Left ventricle myocardium inferior (tissue), 1 donor: ENCODE results near the gene IFT43. TPM values are rescaled to one million over a fixed set of nuclear protein-coding genes. Genes with fewer than 3 reads are reported as not detected.
A peak's percentile ranks its signal among the peaks of the same experiment; 100 is the strongest.

ENCODE experiments used
- DNase-seq: peaks from one replicate; pipeline ENCODE4 v3.0.0-alpha.2; 2020
- H3K27ac ChIP-seq: fragments of 200-600 bp; replicated peaks from 2 replicates; pipeline ENCODE4 v1.8.0; 2021
- H3K27me3 ChIP-seq: fragments of 200-600 bp; 2 replicates; pipeline ENCODE4 v1.8.0; 2021; ENCODE audit warnings: low read depth
- H3K36me3 ChIP-seq: fragments of 200-600 bp; 2 replicates; pipeline ENCODE4 v1.8.0; 2021
- H3K4me1 ChIP-seq: fragments of 200-600 bp; 2 replicates; pipeline ENCODE4 v1.8.0; 2021
- H3K4me3 ChIP-seq: fragments of 200-600 bp; 2 replicates; pipeline ENCODE4 v1.8.0; 2021; ENCODE audit warnings: mild to moderate bottlenecking, moderate library complexity
- H3K9me3 ChIP-seq: fragments of 200-600 bp; replicated peaks from 2 replicates; pipeline ENCODE4 v1.8.0; 2021
- intact Hi-C: fragments of 100-400 bp; cut with micrococcal nuclease; formaldehyde crosslinking; loops from one replicate; pipeline ENCODE4 v1.11.0; 2022
- total RNA-seq: library from RNA; stranded (reverse); fragmentation: NEBNext Ultra II Directional; extraction: Animal tissue kit (Norgen Biotek cat#: 25700); gene quantifications from one replicate; pipeline ENCODE4 v1.2.1, GENCODE V29; 2021
- TF ChIP-seq, protein P1 (sequence below): fragments of 200-600 bp; IDR thresholded peaks from 2 replicates; pipeline ENCODE4 v1.8.0; 2021; ENCODE audit warnings: antibody characterized with exemption, mild to moderate bottlenecking, borderline replicate concordance
- donor health status: DM: no; HTN: yes; CAD: no; lungs with severe emphysema.

Gene IFT43
- total RNA-seq, 1 donor from 2014 or later, result 29.8 TPM

DNA sequence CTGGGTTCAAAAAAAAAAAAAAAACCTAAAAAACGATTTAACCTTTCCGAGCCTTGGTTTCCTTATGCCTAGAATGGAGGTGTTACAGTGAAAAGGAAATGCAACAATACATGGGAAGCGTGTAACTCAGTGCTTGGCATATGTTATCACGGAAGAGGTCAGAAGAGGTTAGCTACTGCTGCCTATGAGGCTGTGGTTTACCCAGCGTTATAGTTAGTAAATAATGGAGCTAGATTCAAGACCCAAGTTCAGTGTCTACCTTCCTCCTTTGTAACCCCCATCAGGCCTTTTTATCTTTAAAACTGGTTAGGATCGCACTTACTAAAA, 839 bp downstream of the IFT43 start:
- TF ChIP-seq, protein P1, sequence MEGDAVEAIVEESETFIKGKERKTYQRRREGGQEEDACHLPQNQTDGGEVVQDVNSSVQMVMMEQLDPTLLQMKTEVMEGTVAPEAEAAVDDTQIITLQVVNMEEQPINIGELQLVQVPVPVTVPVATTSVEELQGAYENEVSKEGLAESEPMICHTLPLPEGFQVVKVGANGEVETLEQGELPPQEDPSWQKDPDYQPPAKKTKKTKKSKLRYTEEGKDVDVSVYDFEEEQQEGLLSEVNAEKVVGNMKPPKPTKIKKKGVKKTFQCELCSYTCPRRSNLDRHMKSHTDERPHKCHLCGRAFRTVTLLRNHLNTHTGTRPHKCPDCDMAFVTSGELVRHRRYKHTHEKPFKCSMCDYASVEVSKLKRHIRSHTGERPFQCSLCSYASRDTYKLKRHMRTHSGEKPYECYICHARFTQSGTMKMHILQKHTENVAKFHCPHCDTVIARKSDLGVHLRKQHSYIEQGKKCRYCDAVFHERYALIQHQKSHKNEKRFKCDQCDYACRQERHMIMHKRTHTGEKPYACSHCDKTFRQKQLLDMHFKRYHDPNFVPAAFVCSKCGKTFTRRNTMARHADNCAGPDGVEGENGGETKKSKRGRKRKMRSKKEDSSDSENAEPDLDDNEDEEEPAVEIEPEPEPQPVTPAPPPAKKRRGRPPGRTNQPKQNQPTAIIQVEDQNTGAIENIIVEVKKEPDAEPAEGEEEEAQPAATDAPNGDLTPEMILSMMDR, result no peak
- Histone ChIP-seq H3K4me3 (peak overlapping the region; percentile 90), H3K4me1 (peaks cover 64% of the 10 kb centered on the region), H3K27me3 (no peaks in the 10 kb centered on the region), H3K36me3 (peaks cover 5% of the 10 kb centered on the region), H3K27ac (peak overlapping the region; percentile 95), H3K9me3 (no peaks in the 10 kb centered on the region)
- intact Hi-C loops, result loop anchor here (10.0 kb wide), 1 partner anchor 272 kb away; no protein-coding TSS in a partner anchor
- no peak for DNase-seq

DNA sequence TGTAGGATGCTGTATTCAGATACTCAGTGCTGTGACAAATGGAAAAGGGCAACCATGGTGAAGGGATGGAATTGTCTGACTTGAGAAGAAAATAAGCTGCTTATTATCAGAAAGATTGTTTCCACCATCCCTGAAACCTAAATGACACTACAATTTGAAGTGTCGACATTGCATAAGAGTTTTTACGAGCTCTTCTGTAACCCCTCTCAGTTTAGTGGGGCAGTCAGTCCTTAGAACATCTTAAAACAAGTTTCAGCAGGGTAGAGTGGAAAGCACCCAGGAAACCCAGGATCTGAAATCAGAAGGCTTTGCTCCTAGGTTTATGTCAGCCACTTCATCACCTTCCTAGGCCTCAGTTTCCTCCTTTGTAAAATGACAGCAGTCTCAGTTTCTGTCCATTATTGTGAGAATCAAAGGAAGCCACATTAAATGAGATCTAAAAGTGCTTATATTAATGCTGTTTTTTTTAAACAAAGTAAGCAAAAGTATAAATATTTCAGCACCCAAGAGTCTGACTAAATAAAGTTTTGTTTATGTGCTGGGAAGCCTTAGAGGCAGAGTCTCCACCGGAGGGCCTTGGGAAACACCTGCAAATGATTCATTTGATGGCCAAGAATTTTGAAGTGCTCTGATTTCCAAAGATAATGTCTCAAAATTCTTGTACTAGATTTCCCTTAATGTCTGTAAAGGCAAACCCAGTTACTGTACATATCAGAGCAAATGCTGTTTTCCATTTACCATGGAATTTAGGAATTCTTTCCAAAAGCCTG, 1.8 kb downstream of the IFT43 start:
- no peak overlapping the region for H3K4me3 ChIP-seq
- no peaks in the 10 kb centered on the region for H3K9me3 ChIP-seq
- intact Hi-C loops, result loop anchor here (10.0 kb wide), 1 partner anchor 273 kb away; no protein-coding TSS in a partner anchor
- TF ChIP-seq, protein P1, result no peak
- H3K4me1 ChIP-seq, result peaks cover 66% of the 10 kb centered on the region
- DNase-seq, result no peak
- H3K36me3 ChIP-seq, result peaks cover 11% of the 10 kb centered on the region
- no peaks in the 10 kb centered on the region for H3K27me3 ChIP-seq
- H3K27ac ChIP-seq, result no peak overlapping the region

DNA sequence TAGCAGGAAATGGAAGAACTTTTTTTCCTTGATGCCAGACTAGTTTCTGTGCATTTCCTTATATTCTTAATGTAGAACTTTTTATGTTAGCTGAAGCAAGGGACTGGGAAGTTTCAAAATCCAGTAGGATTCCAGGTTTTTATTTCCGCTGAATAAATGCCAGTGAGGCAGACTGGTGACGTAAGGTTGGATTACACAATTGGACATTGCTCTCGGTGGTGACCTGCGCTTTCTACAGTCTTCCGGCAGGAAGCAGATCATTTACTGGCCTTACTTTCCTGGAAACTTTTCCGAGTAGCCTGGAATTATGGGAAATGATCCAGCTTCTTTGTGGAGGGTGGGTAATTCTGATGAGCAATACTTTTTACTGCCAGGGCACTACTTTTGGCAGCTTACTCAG, 3.6 kb downstream of the IFT43 start:
- intact Hi-C loops, result loop anchor here (10.0 kb wide), 1 partner anchor 274 kb away; no protein-coding TSS in a partner anchor

DNA sequence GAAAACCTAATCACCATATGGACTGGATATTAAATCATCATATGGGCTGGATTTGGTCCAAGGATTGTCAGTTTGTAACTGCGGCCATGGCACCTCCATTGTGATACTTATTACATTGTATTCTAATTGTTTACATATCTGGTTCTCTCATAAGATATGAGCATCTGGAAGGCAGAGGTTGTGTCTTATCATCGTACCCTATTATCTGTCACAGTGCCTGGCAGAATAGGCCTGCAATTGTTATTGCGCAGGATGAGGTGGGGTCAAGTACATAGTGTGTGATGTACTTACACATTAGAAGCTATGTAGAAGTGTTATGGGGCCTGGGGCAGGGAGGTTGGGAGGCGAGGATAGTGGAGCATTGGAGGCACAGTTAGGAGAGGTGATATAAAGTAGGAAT, 4.7 kb downstream of the IFT43 start:
- Histone ChIP-seq H3K9me3 (no peaks in the 10 kb centered on the region), H3K27ac (no peak overlapping the region), H3K27me3 (no peaks in the 10 kb centered on the region), H3K4me1 (peaks cover 74% of the 10 kb centered on the region), H3K36me3 (peaks cover 18% of the 10 kb centered on the region), H3K4me3 (no peak overlapping the region)
- intact Hi-C loops, result loop anchor here (10.0 kb wide), 1 partner anchor 195 kb away; no protein-coding TSS in a partner anchor
- TF ChIP-seq, protein P1, result no peak
- no peak for DNase-seq

More for the DNA sequence above, 3.6 kb downstream of the IFT43 start:
- Histone ChIP-seq H3K4me1 (peaks cover 72% of the 10 kb centered on the region), H3K27me3 (no peaks in the 10 kb centered on the region), H3K4me3 (no peak overlapping the region), H3K9me3 (no peaks in the 10 kb centered on the region), H3K36me3 (peaks cover 18% of the 10 kb centered on the region), H3K27ac (peak overlapping the region; percentile 70)
- TF ChIP-seq, protein P1, result no peak
- DNase-seq, result no peak

DNA sequence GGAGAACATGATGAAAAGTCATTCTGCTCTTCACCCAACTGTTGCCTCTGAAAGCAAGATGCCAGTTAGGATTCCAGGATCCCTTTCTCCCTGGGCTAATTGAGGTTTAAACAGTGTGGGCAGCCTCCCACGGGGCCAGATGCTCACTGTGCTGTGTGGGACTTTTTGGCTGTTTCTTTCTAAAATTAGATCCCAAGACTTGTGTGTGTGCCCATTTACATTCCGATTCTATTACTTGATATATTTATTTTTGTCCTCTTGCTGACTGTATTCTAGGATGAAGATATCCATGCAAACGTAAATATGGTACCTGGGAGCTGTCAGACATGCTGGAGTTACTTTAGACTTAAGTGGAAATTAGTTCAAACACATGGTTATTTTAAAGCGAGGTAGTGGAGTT, 6.2 kb downstream of the IFT43 start:
- Histone ChIP-seq H3K27me3 (no peaks in the 10 kb centered on the region), H3K9me3 (no peaks in the 10 kb centered on the region), H3K27ac (peak overlapping the region; percentile 13), H3K4me1 (peaks cover 74% of the 10 kb centered on the region), H3K4me3 (no peak overlapping the region), H3K36me3 (peaks cover 24% of the 10 kb centered on the region)
- no peak for DNase-seq
- intact Hi-C loops, result loop anchor here (10.0 kb wide), 1 partner anchor 197 kb away; no protein-coding TSS in a partner anchor
- TF ChIP-seq, protein P1, result no peak
